SK-N-MC (cell line): ENCODE data around the gene CFAP221.

Source experiments
- EZH2 ChIP-seq: fragments of 200-600 bp; sonication (generic); IDR thresholded peaks from one replicate; pipeline ENCODE4 v1.6.1; 2017; ENCODE audit warnings: antibody characterized with exemption
- POLR2AphosphoS5 ChIP-seq: IDR thresholded peaks from 2 replicates; pipeline ENCODE4 v1.6.1; 2012; ENCODE audit warnings: mild to moderate bottlenecking, low read depth, low read length, borderline replicate concordance

- TF ChIP-seq EZH2 (no peak), POLR2AphosphoS5 (no peak)
These were observed 149.7 kb downstream of the CFAP221 start for GRCh38 chr2:119693967-119694366.
